MCF 10A (cell line): ENCODE data around the gene C10orf62. TPM values are rescaled to one million over a fixed set of nuclear protein-coding genes. Genes with fewer than 3 reads are reported as not detected.
"Not testable (repeated sequence)": the region's sequence is repeated elsewhere in the genome, so short reads cannot be mapped to it uniquely, and the experiment has no call there.

ENCODE experiments used
- BruUV-seq: library from RNA; stranded (reverse); fragments of 400-500 nt; replicated peaks from 2 replicates; lab custom pipeline; 2021; lab: Mats Ljungman, UMichigan
- CTCF ChIA-PET: fragments of 300-600 bp; sonication (Branson Sonifier 250); formaldehyde crosslinking; extraction: SDS; loops from one replicate; lab custom pipeline; 2021; ENCODE audit warnings: antibody characterized with exemption, inconsistent platforms; lab: Yijun Ruan, JAX
- POLR2A ChIA-PET: fragments of 300-600, 350-650 bp; sonication (Branson Sonifier 250); formaldehyde crosslinking; extraction: SDS; loops from one replicate; lab custom pipeline; 2020; ENCODE audit warnings: antibody characterized with exemption, inconsistent platforms; lab: Yijun Ruan, JAX
- DNase-seq: peaks from one replicate; pipeline ENCODE4 v3.0.0-alpha.2; 2018; ENCODE audit not compliant: unreplicated experiment
- H3K27ac Mint-ChIP-seq: one replicate; pipeline ENCODE4 v1.8.0; 2022; ENCODE audit warnings: mild to moderate bottlenecking, low read depth, mixed read lengths; ENCODE audit not compliant: unreplicated experiment
- H3K27me3 Mint-ChIP-seq: one replicate; pipeline ENCODE4 v1.8.0; 2022; ENCODE audit warnings: mixed read lengths; ENCODE audit not compliant: insufficient read depth, unreplicated experiment
- H3K36me3 Mint-ChIP-seq: one replicate; pipeline ENCODE4 v1.8.0; 2022; ENCODE audit warnings: mild to moderate bottlenecking, moderate library complexity, mixed read lengths; ENCODE audit not compliant: insufficient read depth, unreplicated experiment
- H3K4me1 Mint-ChIP-seq: one replicate; pipeline ENCODE4 v1.8.0; 2022; ENCODE audit warnings: mixed read lengths; ENCODE audit not compliant: insufficient read depth, unreplicated experiment
- H3K4me3 Mint-ChIP-seq: one replicate; pipeline ENCODE4 v1.8.0; 2022; ENCODE audit warnings: mild to moderate bottlenecking, moderate library complexity, mixed read lengths; ENCODE audit not compliant: unreplicated experiment
- H3K9me3 Mint-ChIP-seq: one replicate; pipeline ENCODE4 v1.8.0; 2022; ENCODE audit warnings: mixed read lengths; ENCODE audit not compliant: unreplicated experiment
- intact Hi-C: fragments of 100-400 bp; cut with micrococcal nuclease; formaldehyde crosslinking; loops from 2 replicates; pipeline ENCODE4 v1.14.1; 2022
- total RNA-seq: library from RNA; stranded (reverse); gene quantifications from 2 replicates; pipeline ENCODE4 v1.2.3, GENCODE V29; 2022
- TF ChIP-seq, protein P1 (sequence below): fragments of 200-600 bp; IDR thresholded peaks from one replicate; pipeline ENCODE4 v1.8.0; 2022; ENCODE audit warnings: antibody characterized with exemption, mild to moderate bottlenecking; ENCODE audit not compliant: unreplicated experiment

The C10orf62 gene
- total RNA-seq, 1 experiment from 2014 or later, result 0.26 TPM

DNA sequence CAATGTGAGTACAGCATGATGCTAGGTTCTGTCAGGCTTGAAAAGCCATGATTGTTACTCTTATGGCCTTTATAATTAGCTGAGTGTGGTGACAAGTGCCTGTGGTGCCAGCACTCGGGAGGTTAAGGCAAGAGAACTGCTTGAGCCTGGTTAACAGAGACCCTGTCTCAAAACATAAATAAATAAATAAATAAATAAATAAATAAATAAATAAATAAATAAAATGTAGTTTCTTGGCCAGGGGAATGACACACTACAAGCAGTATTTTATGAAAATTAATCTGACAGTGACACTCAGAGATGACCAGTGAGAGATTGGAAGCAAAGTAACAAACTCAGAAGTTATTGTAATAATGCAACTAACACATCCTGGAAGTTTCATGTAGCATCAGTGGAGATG is 46.1 kb downstream of the C10orf62 start:
- POLR2A ChIA-PET, result interaction anchor here (0.7 kb wide), 1 partner anchor 28 kb away, joined by 3 read pairs; no protein-coding TSS in a partner anchor
- H3K4me1 Mint-ChIP-seq, result peaks cover 4% of the 10 kb centered on the region
- intact Hi-C loops, result no loop called here
- H3K27ac Mint-ChIP-seq, result no peak overlapping the region
- no TSS peak for BruUV-seq
- no peak overlapping the region for H3K4me3 Mint-ChIP-seq
- CTCF ChIA-PET, result interaction anchor here (1.0 kb wide), 1 partner anchor 9 kb away, joined by 3 read pairs; no protein-coding TSS in a partner anchor
- H3K9me3 Mint-ChIP-seq, result no peaks in the 10 kb centered on the region
- no peaks in the 10 kb centered on the region for H3K36me3 Mint-ChIP-seq
- H3K27me3 Mint-ChIP-seq, result no peaks in the 10 kb centered on the region
- TF ChIP-seq, protein P1, sequence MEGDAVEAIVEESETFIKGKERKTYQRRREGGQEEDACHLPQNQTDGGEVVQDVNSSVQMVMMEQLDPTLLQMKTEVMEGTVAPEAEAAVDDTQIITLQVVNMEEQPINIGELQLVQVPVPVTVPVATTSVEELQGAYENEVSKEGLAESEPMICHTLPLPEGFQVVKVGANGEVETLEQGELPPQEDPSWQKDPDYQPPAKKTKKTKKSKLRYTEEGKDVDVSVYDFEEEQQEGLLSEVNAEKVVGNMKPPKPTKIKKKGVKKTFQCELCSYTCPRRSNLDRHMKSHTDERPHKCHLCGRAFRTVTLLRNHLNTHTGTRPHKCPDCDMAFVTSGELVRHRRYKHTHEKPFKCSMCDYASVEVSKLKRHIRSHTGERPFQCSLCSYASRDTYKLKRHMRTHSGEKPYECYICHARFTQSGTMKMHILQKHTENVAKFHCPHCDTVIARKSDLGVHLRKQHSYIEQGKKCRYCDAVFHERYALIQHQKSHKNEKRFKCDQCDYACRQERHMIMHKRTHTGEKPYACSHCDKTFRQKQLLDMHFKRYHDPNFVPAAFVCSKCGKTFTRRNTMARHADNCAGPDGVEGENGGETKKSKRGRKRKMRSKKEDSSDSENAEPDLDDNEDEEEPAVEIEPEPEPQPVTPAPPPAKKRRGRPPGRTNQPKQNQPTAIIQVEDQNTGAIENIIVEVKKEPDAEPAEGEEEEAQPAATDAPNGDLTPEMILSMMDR, result no peak
- DNase-seq, result no peak

DNA sequence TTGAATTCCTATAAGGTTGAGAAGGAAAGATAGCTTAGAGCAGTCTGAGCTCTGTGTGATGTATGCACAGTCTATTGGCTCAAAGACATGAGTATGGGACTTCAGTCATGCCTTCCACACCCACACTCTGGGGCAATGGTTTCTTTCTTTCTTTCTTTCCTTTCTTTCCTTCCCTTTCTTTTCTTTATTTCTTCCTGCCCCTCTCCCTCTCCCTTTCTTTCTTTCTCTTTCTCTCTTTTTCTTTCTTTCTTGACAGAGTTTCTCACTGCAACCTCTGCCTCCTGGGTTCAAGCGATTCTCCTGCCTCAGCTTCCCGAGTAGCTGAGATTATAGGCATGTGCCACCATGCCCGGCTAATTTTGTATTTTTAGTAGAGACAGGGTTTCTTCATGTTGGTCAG is 49.6 kb downstream of the C10orf62 start:
- peaks cover 15% of the 10 kb centered on the region for H3K4me1 Mint-ChIP-seq
- H3K4me3 Mint-ChIP-seq, H3K27me3 Mint-ChIP-seq, H3K27ac Mint-ChIP-seq, intact Hi-C loops, DNase-seq, H3K9me3 Mint-ChIP-seq, CTCF ChIA-PET, BruUV-seq, H3K36me3 Mint-ChIP-seq: not testable (repeated sequence)
- POLR2A ChIA-PET, result interaction anchor here (0.7 to 2.1 kb wide), 7 partner anchors 10 to 48 kb away, joined by 3 to 10 read pairs (median 5); partner anchors contain the start of gene AVPI1

DNA sequence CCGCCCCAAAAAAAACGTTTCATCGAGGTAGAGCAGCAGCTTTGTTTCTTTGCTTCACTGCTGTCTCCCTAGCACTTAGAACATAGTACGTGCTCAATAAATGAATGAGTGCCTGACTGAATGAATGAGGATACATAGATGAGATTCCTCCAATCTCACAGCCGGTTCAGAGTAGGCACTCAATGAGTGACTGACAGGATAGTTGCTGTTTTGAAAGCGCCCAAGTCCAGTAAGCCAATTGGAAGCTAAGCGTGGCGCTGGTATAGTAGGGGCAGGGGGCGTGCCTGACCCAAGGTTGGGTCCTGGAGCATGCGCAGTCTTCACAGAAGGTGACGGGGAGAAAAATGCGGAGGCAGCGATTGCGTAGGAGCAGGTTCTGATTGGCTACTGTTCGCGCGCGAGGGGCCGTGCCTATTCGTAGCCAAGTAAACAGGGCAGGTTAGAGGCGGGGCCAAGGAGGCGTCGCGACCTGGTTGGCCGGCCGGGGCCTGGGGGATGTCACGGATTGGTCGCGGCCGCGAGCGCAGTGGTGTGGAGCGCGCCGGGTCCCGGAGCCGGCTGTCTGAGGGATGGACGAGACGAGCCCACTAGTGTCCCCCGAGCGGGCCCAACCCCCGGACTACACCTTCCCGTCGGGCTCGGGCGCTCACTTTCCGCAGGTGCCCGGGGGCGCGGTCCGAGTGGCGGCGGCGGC is 50.8 kb downstream of the C10orf62 start, which contains the start of gene PI4K2A:
TSS of gene PI4K2A (plus strand) at position 498 of the 694 bp plus-strand sequence. CDS start at position 570, 72 bp downstream.
- H3K27ac Mint-ChIP-seq, result peak within 1 kb of the TSS; percentile 10
- POLR2A ChIA-PET, result interaction anchor here (0.6 to 3.9 kb wide), 35 partner anchors 9 to 349 kb away, joined by 3 to 57 read pairs (median 4); partner anchors contain the start of genes ANKRD2, AVPI1, MARVELD1 and ZFYVE27
- CTCF ChIA-PET, result interaction anchor here (1.3 kb wide), 1 partner anchor 176 kb away, joined by 4 read pairs; no protein-coding TSS in a partner anchor
- peak within 1 kb of the TSS; percentile 87 for H3K4me3 Mint-ChIP-seq
- no peaks in the 10 kb centered on the region for H3K27me3 Mint-ChIP-seq
- peak; percentile 99 for DNase-seq
- peaks cover 15% of the 10 kb centered on the region for H3K36me3 Mint-ChIP-seq
- no TSS peak for BruUV-seq
- intact Hi-C loops, result loop anchor here (5.0 kb wide), 1 partner anchor 47 kb away; the partner anchor contains the start of gene AVPI1
- peaks cover 15% of the 10 kb centered on the region for H3K4me1 Mint-ChIP-seq
- no peaks in the 10 kb centered on the region for H3K9me3 Mint-ChIP-seq
- TF ChIP-seq, protein P1, result no peak

Other genes with a start within 250 kb of the C10orf62 start
- 66.1 and 86.7 TPM in 2 replicates for gene RRP12, start 188.4 kb upstream of the C10orf62 start, total RNA-seq
- 235 and 248 TPM in 2 replicates for gene PGAM1, start 163.5 kb upstream of the C10orf62 start, total RNA-seq
- 56.5 and 62.3 TPM in 2 replicates for gene EXOSC1, start 143.7 kb upstream of the C10orf62 start, total RNA-seq
- gene ZDHHC16, start 143.5 kb upstream of the C10orf62 start, total RNA-seq, result 44.9 and 48.0 TPM in 2 replicates
- 67.0 and 67.2 TPM in 2 replicates for gene MMS19, start 91.3 kb upstream of the C10orf62 start, total RNA-seq
- 7.2 and 7.8 TPM in 2 replicates for gene UBTD1, start 90.8 kb upstream of the C10orf62 start, total RNA-seq
- gene ANKRD2, start 16.9 kb upstream of the C10orf62 start, total RNA-seq, result 1.8 and 5.8 TPM in 2 replicates
- gene HOGA1, start 5.3 kb upstream of the C10orf62 start, total RNA-seq, result 0.88 and 1.7 TPM in 2 replicates
- gene MORN4, start 43.8 kb downstream of the C10orf62 start, total RNA-seq, result 14.2 and 14.5 TPM in 2 replicates
- 23.5 and 26.6 TPM in 2 replicates for gene PI4K2A, start 51.0 kb downstream of the C10orf62 start, total RNA-seq
- 276 and 305 TPM in 2 replicates for gene AVPI1, start 97.5 kb downstream of the C10orf62 start, total RNA-seq
- gene MARVELD1, start 124.0 kb downstream of the C10orf62 start, total RNA-seq, result 51.0 and 54.9 TPM in 2 replicates
- 25.7 and 28.7 TPM in 2 replicates for gene ZFYVE27, start 147.4 kb downstream of the C10orf62 start, total RNA-seq
- gene SFRP5, start 182.3 kb downstream of the C10orf62 start, total RNA-seq, result not detected in 2 replicates